ENCODE results near the gene MYO7B.

- TF ChIP-seq CTCF (IDR thresholded peaks at IDR 0.05) (no peak), POLR2A (IDR thresholded peaks at IDR 0.05) (no peak)
These were observed 136.2 kb downstream of the MYO7B start for GRCh38 chr2:127671557-127672302.

Data from upper lobe of left lung (tissue), 4 donors.